CD4-positive, alpha-beta T cell treated with Interleukin-2 at 100 ng/mL for 4 hours (primary cell): ENCODE data around the gene SEPTIN10.
"Not testable (repeated sequence)": the region's sequence is repeated elsewhere in the genome, so short reads cannot be mapped to it uniquely, and the experiment has no call there.

Experiments
- DNase-seq: peaks from one replicate; pipeline ENCODE4 v3.0.0-alpha.2; 2020; ENCODE audit warnings: low spot score

Gene SEPTIN10

DNA sequence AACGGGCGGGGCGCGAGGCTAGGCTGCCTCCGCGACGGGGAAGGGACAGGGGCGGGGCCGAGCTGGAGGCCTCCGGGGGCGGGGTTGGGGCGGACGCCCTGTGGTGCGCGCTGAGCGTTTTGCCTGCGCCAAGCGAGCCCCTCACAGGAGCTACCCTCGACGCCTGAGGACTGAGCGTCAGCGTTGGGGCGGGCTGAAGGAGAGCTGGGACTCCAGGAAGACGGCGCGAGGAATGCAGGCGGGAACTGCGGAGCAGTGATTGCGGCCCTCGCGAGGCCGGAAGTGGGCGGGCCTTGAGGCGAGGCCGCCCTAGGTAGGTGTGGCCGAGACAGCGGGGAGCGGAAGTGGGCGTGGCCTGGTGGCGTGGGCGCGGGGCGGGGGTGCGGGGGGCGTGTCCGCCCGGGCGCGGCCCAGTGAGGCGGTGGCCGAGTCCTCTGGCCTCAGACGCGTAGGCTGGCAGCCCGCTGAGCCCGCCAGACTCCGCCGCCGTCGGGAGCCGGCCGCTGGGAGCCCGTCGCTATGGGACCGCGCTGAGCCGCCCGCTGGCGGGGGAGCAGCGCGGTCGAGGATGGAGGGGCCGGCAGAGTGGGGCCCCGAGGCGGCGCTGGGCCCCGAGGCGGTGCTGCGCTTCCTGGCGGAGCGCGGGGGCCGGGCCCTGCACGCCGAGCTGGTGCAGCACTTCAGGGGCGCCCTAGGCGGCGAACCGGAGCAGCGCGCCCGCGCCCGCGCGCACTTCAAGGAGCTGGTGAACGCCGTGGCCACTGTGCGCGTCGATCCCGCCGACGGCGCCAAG lies at the start of gene SEPTIN10, which contains the start of gene SOWAHC:
TSS of gene SEPTIN10 (minus strand) at position 45 of the 793 bp plus-strand sequence. CDS start 139 bp downstream, outside the sequence.
TSS of gene SOWAHC (plus strand) at position 443 of the 793 bp plus-strand sequence. CDS start at position 569, 126 bp downstream.
- peak; percentile 71 for DNase-seq

DNA sequence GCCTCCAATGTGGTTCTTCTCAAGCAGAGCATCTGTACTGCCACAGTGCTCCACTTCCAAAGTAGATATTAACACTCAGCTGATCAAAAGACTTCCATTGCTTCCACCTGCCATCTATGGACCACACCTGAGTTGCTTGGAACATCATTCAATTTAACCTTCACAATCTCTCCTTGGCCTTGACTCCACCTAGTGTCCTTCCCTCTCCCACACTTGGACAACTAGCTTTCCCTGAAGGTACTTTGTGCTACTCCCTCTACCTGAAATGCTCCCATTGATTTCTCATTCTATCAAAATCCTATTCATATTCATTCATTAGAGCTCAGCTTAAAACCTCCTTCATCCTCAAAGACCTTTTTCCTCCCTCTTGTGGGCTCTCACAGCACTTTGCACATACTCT lies 49.1 kb upstream of the SEPTIN10 start:
- DNase-seq = no peak

DNA sequence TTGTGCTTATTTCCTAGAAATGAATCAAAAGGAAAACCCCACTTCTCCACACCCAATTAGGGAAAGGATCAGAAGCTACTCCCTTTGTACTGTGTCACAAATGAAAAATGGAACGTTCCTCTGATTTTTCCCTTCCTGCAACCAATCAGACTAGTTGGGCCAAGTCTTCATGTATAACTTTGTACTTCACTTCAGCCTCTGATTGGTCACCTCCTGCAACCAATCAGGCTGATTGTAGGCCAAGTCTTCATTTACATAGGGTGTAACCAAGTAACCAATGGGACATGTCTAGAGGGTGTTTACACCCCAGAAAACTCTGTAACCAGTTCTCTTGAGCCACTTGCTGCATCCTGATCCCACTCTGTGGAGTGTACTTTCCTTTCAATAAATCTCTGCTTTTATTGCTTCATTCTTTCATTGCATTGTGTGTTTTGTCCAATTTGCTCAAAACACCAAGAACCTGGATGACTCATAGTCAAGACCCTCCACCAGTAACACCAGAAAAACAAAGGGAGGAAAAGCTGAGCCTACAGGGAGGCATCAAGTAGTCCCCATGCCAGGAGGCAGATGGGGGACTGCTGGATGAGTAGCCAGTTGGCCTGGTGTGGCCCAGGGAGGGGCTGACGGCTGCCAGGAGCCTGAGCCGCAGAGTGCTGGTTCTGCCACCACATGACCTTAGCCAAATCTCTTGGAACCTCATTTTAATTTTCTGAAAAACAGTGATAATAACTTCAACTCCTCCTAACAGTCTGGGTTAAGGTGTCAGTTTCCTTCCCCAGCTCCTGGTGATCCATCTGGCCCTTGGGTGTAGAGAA lies 46.5 kb upstream of the SEPTIN10 start:
- no peak for DNase-seq

DNA sequence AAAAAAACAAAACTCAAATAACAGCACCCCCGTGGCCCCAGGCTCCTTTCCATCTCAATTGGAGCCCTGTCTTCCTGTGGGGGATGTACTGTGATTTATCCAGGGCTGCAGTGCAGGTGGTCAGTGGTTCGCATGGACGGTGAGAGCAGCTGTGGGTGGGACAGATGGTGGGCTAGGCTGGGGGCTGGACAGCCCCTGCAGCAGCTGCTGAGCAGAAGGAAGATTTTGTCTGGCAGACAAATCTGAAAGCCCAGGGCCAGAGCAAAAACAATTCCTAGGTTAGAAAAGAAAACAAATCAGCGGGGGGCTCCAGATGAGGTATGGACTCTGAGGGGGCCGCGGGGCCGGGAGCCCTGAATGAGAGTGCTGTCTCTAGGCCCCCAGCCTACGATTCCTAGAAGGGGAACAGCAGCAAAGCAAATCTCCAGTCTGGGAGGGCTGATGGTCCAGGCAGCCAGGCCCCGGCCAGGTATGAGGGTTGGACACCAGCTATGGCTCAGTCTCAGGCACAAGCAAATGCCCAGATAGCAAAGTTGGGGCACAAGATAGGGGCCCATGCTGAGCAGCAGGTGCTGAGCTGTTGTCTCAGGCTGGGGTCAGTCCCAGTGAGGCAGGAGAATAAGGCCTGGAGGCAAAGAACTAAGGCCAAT lies 45.8 kb upstream of the SEPTIN10 start:
- DNase-seq = no peak

DNA sequence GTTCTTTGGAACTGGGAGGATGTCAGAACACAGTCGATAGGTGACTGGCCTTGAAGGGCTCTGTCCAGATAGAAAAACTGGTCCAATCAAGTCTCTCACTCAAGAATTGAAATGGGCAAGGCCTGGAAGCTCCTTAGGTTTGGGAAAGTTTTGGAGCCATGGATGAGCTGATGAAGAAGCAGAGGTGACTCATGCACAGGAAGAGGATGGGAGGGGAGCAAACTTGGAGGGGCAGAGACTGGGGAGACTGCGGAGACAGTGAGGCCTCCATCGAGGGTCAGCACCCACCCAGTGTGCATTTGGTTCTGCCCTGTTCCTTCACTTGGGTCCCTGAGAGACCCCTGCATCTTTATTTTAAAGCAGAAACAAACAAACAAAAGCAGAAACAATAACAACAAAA lies 41.5 kb upstream of the SEPTIN10 start:
- DNase-seq = no peak

GRCh38 chr2:109654326-109655050 lies 40.7 kb upstream of the SEPTIN10 start:
- DNase-seq = no peak

DNA sequence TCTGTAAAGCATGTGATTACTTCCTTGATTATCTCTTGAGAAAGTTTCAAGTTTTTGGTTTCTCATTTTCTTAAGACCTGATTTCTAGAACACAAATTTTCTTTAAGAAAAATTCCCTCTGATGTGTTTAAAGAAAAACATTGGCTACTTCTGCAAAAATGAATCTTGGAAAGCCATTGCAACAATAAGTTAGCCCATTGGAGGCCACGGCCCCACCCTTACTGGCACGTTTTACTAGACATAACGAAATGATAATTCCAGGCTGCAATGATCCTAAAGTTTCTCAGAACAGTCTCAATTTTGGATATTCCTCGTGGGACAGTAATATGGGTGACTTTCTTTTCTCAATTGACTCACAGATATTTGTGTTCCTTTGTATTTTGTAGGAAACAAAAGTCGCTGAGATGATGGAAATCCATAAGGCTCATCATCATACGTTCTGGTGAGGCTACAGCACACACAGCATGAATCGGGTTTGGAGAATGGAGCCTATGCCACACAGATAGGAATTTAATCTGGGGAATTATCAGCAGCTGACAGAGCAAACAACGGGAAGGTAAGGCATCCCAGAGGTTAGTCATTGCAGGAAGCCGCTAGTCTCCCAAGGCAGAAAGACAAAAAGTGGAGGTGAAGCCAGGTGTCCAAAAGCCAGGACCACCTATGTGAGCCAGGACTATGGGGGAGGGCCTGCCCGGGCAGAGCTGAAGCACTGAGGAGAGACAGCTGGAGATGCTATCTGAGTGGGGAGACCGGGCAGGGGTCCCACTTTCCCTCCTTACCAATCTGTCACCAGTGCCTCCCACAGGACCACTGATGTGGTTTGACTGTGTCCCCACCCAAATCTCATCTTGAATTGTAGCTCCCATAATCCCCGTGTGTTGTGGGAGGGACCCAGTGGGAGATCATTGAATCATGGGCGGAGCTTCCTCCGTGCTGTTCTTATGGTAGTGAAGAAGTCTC lies 36.2 kb upstream of the SEPTIN10 start:
- no peak for DNase-seq

DNA sequence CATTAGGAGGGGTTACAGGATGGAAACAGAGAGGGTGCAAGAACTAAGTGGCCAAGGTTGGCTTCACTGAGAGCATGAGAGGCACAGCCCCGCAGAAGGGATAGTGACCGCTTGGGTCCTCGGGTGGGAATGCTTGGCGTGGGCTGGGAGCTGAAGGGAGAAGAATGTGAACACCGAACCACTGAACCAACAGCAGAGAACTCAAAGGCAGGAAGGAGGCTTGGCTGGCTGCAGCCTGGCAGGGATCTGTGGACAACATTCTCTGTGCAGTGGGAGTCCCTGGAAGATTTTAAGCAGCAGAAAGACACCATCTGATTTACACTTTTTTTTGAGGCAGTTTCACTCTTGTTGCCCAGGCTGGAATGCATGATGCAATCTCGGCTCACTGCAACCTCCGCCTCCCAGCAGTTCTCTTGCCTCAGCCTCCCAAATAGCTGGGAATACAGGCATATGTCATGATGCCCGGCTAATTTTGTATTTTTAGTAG lies 34.3 kb upstream of the SEPTIN10 start:
- no peak for DNase-seq

GRCh38 chr2:109647636-109648035 lies 33.9 kb upstream of the SEPTIN10 start:
- no peak for DNase-seq

- no peak for DNase-seq
Measured at GRCh38 chr2:109646961-109647360, 33.2 kb upstream of the SEPTIN10 start.

- no peak for DNase-seq
Measured at GRCh38 chr2:109645412-109646184, 31.8 kb upstream of the SEPTIN10 start.

GRCh38 chr2:109644571-109645275 lies 31.0 kb upstream of the SEPTIN10 start:
- DNase-seq = no peak

- DNase-seq = not testable (repeated sequence)
Measured at GRCh38 chr2:109640000-109640399, 26.2 kb upstream of the SEPTIN10 start.

- no peak for DNase-seq
Measured at GRCh38 chr2:109638795-109639194, 25.0 kb upstream of the SEPTIN10 start.

GRCh38 chr2:109637749-109638570 lies 24.2 kb upstream of the SEPTIN10 start:
- no peak for DNase-seq

DNA sequence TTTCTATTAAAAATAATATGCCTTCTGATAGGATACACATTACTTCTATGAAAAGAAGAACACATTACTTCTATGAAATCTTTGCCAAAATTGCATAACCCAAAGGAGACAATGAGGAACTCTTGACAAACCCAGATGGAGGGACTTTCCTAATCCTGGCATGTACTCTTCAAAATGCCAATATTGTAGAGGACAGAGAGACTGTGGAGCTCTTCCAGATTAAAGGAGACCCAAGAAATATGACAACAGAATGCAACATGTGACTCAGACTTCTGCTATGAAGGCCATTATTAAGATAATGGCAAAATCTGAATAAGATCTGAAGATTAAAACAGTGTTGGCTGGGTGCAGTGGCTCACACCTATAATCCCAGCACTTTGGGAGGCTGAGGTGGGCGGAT lies 22.6 kb upstream of the SEPTIN10 start:
- DNase-seq = no peak

- no peak for DNase-seq
Measured at GRCh38 chr2:109635426-109636304, 21.9 kb upstream of the SEPTIN10 start.
